Activated effector memory CD4-positive, alpha-beta T cell treated with anti-CD3 and anti-CD28 coated beads, Interleukin-2, amount 50 U/mL, for 16 hours (primary cell): ENCODE results near the gene VTCN1.
"Not testable (repeated sequence)": the region's sequence is repeated elsewhere in the genome, so short reads cannot be mapped to it uniquely, and the experiment has no call there.

Source experiments
- DNase-seq: peaks from one replicate; pipeline ENCODE4 v3.0.0-alpha.2; 2020

VTCN1 gene, protein sequence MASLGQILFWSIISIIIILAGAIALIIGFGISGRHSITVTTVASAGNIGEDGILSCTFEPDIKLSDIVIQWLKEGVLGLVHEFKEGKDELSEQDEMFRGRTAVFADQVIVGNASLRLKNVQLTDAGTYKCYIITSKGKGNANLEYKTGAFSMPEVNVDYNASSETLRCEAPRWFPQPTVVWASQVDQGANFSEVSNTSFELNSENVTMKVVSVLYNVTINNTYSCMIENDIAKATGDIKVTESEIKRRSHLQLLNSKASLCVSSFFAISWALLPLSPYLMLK

DNA sequence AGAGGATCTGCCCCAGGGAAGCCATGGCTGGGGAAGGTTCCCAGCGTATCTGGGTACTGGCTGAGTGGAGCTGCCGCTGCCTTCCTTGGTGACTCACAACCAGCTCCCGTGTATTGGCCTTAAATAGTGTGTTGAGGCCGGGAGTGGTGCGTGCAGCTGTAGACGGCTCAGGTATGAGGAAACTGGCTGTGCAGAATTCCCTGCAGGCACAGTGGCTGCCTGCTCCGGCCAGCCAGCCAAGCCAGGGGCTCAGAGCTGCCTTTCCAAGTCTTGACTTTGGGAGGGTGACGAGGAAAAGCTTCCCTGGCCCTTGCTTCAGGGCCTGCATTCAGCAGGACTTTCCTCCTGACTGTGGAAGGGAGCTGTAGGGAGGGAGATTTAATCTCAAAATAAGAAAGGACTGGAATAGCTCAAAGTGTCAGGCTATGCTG is at the start of gene VTCN1:
VTCN1 (minus strand) TSS at position 97 of the 431 bp plus-strand sequence; CDS start at position 25, 72 bp downstream.
- no peak for DNase-seq

DNA sequence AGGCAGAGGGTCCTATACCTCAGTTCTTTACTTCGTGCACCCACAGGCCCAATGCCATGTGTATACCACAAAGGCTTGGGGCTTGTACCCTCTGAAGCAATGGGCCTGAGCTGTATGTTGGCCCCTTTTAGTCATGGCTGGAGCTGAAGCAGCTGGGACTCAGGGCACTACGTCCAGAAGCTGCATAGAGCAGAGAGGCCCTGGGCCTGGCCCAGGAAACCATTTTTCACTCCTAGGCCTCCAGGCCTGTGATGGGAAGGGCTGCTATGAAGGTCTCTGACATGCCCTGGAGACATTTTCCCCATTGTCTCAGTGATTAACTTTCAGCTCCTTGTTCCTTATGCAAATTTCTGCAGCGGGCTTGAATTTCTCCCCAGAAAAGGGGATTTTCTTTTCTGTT is 48.1 kb upstream of the VTCN1 start:
- no peak for DNase-seq

DNA sequence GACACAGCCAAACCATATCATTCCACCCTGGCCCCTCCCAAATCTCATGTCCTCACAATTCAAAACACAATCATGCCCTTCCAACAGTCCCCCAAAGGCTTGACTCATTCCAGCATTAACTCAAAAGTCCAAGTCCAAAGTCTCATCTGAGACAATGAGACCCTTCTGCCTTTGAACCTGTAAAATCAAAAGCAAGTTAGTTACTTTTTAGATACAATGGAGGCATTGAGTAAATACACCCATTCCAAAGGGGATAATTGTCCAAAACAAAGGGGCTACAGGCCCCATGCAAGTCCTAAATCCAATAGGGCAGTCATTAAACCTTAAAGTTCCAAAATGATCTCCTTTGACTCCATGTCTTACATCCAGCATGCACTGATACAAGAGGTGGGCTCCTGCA is 47.3 kb upstream of the VTCN1 start:
- DNase-seq: not testable (repeated sequence)

DNA sequence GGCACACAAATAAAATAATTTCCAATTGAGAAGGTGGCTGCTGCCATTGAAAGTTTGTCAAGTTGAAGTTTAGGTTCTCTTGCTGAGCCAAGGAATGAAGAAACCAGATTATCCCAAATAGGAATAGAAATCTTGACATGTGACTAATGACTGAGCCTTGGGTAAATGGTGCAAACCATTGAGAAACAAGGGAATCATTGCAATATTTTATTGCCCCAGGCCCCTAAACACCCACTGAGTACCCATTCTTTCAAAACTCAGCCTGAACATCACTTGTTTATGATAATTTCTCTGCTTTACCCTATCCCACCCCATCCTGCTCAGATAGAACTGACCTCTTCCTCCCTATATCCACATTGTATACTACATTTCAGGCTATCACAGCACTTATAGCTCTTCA is 46.6 kb upstream of the VTCN1 start:
- no peak for DNase-seq

DNA sequence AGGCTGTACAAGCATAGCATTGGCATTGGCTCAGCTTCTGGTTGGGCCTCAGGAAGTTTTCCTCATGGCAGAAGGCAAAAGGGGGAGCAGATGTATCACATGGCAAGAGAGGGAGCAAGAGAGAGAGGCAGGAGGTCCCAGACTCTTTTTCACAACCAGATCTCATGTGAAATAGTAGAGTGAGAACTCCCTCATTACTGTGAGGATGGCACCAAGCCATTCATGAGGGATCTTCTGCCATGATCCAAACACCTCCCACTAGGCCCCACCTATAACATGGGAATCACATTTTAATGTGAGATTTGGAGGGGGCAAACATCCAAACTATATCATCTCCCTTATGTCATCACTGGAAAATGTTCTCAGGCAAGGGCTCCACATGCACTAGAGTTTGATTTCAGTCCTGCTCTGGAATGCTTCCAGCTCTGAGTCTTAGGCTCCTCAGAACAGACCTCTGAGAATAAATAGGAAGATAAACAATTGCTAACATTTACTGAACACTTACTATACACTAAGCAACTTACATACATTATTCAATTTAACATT is 39.4 kb upstream of the VTCN1 start:
- DNase-seq: no peak

DNA sequence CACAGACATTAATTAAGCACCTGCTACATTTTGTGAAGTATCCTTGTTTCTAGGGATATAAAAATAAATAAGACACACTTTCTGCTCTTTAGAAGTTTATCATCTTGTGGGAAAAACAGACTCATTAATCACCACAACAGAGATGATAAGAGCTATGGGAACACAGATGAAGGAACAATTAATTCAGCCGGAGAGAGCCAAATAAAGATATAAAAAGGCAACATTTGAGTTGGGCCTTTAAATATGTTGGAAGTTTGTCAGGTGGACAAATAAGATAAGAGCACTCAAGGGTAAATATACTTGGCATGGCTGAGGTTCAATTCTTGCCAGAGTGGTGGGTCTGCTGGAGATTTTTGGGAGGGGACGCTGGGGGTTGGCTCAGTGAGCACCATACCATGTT is 34.2 kb upstream of the VTCN1 start:
- no peak for DNase-seq

DNA sequence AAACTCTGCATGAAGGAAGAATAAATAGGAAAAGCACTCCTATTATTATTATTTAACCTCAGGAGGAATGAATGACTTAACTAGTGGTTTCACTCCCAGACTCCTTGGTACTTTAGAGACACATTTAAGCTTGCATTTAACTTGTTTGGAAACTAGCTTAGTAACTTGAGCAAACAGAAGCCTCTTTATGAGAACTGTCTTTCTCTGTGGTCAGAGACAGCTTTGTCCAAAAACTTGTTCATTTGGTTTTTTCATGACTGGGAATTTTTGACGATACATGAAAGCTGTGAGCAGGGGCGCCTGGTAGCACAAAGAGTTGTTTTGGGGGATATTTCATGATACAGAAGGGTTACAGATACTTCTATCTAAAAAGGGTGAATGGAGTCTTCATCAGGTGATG is 33.6 kb upstream of the VTCN1 start:
- DNase-seq: no peak

DNA sequence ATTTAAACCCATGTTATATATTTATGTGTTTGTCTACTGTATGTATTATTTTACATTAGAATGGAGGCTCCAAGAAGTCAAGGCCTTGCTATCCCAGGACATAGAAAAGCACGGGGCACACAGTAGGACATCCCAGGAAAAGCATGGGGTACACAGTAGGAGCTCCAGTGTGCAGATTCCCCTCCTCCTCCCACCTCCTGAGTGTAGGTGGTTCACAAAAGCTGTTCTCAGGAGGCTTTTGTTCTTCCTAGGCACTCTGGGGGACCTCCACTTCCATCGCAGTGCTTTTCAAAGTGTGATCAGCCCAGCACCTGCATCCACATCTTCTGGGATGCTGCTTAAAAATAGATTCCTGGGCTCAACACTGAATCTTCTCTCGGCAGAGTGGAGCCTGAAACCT is 30.8 kb upstream of the VTCN1 start:
- DNase-seq: no peak

DNA sequence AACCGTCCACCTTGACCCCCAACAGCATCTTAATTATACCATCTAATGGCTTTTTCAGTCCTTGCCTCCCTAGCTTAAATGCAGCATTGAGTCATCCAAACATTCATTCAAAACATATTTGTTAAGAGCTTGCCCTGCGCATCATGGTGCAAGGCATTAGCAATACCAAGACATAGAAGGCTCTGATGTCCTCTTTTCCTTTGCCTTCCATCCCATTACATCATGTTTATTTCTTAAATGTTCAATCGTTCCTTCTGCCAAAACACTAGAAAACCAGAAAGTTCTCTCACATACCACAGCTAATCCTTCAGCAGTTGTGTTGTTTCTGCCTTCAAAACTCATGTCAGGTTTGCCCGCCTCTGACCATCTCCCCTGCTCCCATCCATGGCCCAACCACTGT is 29.8 kb upstream of the VTCN1 start:
- DNase-seq: no peak

DNA sequence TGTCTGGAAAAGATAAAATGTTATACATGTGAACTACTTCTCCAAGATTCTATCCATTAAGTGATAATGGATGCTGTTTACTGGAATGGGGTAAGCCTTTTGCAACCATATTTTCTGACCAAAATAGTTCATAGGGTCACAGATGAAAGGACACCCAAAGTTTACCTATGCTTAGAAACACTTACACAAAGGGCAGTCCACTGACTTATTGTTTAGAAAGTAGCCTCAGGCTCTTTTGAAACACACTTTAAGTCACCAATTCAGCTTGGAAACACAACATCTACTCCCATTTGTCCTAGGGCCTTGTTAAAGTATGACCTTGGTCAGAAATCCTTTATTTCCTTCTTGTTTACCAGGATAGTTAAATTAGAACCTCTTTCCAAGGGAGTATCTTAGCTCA is 28.7 kb upstream of the VTCN1 start:
- no peak for DNase-seq

DNA sequence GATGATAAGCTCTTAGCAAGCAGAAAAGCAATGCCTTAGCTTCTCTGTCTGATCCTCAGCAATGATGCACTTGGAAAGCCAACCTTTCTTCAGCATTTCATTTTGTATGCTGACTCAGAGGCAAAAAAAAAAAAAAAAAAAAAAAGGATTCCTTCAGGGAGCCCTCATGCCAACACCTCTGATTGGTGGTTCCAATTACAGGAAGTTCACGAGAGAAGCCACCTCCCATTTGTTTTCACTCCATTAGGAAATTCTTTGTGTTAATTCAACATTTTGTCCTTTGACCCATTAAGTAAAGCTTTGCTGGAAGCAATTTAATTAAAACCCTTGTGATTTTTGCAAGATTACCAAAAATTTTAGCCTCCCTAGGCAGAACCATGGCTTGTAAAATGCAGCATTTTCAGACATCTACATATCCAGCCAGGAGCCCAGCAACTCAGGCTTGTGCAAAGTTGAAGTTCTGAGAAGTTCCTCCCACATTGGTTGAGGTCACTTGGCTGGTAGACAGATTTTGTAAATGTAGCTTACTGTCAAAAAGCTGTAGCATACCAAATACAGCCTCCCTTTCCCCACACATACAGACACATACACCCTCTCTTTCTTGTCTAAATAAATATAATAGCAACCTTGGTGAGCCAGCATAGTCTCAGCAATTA is 27.1 kb upstream of the VTCN1 start:
- no peak for DNase-seq

DNA sequence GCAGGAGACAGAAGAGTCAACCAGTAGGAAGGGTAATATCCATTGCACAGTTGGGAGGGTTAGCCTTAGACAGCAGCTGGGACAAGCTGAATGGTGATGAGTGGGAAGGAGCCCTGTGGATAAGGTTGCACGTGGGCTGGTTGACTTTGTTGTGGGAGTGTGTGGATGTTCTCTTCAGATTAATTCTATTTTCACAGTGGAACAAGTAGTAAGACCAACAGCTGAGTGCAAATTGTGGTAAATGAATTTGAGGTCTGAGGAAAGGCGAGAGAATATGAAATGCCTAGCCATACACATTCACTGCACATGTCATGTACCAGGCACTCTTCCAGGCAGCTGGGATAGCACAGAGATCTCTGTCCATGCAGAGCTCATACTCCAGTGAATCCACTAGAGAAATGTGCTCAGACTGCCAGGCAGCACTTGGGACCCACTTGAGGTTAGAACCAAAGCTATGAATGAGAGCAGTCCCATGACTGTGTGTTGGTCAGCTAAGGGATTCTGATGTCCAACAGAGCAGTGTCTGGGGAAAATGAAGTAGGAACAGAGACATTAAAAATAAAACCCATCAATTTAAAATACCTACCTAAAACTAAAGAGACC is 25.2 kb upstream of the VTCN1 start:
- no peak for DNase-seq

DNA sequence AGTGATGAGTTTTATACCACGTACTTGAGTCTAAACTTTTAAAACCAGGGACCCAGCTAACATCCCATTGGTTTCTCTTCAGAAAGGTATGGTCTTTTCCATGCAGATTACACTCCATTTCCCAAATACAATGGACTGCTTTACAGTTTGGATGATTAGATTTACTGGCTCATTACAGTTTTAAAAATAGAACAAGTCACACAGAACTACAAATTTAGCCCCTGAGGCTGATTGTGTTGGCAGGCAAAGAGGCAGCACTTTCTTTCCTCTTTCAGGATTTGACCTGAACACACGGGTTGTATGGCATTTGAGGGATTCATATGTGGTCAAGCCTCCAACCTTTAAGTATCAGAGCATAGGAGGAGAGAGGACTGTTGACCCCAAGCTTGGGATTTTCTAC is 21.8 kb upstream of the VTCN1 start:
- no peak for DNase-seq

DNA sequence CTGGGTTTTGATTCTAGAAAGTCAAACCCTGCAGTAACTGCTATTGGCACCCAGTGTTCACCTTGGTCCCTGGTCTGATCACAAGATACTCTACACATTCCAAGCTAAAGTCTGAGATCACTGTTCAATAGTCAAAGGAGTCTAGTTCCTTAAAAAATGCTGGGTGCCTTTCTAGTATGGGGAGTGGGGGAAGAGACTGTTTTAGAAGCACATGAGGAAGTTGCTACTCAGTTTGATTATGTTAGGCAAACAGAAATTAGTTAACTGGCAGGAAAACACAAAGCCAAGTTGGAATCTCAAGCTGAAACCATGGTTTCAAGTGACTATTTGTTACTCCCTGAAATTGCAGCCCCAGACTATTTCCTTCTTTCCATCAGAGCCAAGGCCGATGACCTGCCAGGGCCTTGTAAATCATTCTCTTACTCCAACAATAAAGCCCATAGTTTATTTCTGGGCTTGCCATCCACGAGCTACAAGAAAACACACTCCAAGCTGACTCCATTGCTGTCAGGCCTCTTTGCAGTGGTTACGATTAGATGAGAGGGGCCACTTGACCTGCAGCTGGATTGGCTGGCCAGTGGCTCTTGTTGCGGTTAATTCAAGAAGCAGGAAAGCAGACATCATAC is 21.1 kb upstream of the VTCN1 start:
- no peak for DNase-seq

DNA sequence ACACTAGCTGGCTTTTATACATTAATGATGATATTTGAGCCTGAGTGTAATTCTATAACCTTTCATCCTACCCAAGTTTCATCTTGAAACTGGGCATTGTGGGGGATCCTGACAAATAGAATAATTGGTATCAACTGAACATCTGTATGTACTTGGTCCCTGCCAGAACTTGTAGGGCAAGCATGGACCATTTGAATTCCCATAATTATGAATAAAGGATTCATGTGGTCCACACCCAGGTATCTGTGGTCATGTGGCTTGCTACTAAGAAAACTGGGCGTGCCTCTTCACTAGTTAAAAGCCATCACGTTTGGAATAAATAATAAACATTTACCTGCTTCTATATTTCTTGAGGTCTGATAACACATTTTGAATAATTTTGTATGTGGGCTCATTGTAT is 20.6 kb upstream of the VTCN1 start:
- no peak for DNase-seq

DNA sequence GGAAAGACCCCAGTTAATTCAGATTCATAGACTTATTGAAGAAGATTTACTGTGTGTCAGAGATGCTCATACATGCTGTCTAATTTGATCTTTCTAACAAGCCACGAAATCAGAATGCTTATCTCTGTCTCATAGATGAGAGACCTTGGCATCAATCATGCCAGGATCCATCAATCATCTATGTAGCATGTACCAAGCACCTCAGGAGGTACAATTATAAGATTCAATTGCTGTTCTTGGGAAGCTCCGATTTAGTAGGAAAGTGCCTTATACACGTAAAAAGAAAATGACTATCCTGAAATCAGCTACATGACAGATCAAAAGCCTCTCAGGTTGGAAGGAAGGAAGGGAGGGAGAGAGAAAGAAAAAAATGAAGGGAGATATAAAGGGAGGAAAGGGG is 18.5 kb upstream of the VTCN1 start:
- DNase-seq: no peak

DNA sequence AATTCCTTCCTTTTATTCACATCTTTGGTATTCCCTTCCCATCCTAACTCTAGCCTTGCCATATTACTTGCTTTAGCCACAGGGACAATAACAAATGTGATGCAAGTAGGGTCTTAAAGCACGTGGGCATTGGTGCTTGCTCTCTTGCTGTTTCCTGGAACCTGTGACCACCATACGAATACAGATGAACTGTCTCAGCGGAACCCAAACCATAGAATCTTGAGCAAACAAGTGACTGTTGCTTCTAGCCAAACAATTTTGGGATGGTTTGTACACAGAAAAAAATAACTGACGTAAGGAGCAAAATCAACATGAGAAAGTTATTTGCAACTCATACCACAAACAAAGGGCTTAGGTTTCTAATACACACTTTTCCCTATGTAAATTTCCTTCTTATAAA is 15.2 kb upstream of the VTCN1 start:
- DNase-seq: no peak

DNA sequence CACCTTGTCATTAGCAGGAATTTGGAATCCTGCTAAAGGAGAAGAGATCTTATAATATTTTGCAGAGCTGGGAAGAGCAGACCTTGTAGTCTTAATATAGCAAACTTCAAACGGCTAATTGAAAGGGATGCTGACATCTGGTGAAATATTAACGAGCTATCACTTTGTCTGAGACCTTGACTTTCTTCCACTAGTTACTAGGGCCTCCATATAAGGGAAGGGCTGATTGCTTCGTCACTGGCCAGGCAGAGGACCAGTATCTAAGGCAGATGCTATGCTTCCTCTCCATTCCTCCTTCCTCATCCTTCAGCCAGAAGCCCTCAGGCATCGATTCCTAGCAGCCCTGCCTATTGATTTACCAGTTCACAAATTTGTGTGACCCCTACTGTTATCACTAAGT is 6.0 kb upstream of the VTCN1 start:
- DNase-seq: no peak

DNA sequence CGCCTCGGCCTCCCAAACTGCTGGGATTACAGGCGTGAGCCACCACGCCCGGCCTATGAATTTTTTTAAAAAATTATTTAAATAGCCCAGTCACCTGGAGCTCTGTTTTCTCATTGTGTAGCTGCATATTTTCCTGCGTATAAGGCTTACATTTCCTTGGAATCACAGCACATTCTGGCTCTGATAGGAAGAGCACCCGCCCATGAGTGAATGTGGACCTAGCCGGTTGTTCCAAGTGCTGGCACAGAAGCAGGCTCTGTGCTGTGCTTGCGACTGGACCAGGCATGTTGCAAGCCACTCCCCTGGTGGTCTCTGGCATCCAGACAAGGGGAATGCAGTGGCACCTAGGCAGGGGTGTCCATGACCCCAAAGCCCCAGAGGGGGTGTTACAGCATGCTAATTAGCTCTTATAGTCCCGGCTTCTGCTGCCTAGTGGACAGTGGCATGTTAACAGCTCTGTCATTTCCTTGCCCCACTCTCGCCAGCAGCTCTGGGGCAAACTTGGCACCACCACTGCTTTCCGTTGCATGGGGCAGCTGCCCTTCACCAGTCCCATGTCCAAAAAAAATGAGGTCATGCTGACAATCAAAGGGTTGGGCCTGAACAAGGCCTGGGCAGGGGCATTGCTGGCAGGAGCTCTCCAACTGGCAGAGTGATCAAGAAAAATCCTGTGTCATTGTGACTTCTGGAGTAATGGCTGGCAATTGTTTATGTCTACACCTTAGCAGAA is 5.2 kb upstream of the VTCN1 start:
- DNase-seq: no peak

DNA sequence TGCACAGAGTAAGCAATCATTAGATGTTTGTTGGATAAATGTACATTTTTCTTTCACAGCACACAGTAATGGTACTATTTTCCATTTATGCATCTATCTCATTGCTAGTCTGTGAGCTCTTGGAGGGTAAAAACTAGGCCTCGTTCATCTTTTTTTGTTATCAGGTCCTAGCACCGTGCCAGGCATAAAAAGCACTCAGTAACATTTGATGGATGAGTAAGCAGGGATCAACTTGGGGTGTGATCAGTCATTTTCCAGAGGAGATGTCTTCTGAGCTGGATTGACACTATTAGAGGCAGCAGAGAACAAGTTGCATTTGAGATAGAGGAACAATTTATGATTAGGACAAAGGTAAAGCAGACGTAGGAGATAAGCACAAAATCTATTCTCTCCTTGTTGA is 4.3 kb upstream of the VTCN1 start:
- DNase-seq: no peak

DNA sequence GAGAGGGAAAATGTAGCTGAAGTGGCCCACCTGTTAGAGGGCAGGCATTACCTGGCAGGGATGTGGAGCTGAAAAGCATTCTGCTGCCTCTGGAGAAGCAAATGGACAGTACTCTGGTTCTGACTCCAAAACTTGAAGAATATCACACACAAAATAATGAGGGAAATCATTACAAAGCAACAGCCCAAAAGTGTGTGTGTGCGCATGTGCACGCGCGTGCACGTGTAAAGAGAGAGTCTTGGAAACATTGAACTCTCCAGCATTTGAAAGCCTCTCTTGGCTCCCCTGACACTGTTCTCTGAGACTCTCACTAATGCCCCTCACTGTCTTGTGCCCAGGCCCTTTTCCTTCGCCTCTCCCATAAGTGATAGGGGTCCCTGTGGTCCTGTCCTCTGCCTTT is 2.3 kb upstream of the VTCN1 start:
- DNase-seq: no peak

DNA sequence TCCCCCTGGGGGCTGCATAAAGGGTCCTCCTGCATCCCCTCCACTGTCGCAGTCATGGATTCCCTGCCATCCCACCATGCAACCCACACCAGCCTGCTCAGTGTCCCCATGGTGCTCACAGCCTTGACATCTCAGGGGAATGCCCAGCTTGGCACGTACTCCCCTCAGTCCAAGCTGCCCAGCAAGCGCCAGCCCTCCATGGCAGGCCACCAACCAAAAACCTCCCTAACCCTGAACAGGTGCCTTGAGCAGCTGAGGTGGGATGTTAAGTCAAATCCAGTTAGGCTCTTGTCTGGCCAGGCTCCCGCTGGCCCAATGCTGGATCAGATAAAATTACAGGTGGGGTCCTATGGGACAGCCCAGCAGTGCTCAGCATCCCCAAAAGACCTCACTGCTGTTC is 341 bp downstream of the VTCN1 start:
- no peak for DNase-seq

DNA sequence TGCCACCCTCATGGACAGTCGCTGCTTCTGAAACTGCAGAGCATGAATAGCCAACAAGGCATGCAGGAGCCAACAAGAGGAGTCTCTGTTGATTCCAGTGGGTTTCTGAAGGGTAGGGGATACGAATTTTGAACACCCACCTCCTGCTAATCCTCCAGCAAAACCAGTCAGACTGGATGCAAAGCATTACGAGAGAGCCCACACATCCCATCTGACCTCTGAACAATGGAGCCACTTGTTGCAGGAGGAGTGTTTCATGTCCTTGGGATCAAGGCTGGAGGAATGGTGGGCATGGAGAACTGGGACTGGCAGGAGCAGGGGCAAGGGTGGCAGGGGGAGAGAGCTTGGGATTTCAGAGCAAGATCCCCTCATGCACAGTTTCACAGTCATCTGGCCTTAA is 1.6 kb downstream of the VTCN1 start:
- DNase-seq: no peak
